Mesenchymal stem cell (in vitro differentiated cells and primary cell): Measurements from ENCODE around the gene OTOP3.

Source experiments
- DNase-seq: peaks from one replicate; pipeline ENCODE4 v3.0.0-alpha.2; 2013
- H2AFZ ChIP-seq: one replicate; pipeline ENCODE4 v1.6.1; 2013; ENCODE audit warnings: low read depth, mild to moderate bottlenecking, control low read depth, inconsistent platforms, low read length, moderate library complexity
- H2AK5ac ChIP-seq: 2 replicates; pipeline ENCODE4 v1.6.1; 2013; ENCODE audit warnings: low read length, moderate library complexity, mild to moderate bottlenecking, inconsistent platforms; ENCODE audit not compliant: severe bottlenecking
- H2BK120ac ChIP-seq: one replicate; pipeline ENCODE4 v1.6.1; 2013; ENCODE audit warnings: low read depth, mild to moderate bottlenecking, inconsistent platforms, low read length, moderate library complexity
- H2BK12ac ChIP-seq, 2 experiments: one replicate each; pipeline ENCODE4 v1.6.1; 2013; ENCODE audit warnings: inconsistent platforms in 2 of 2, low read length in 2 of 2, mild to moderate bottlenecking in 2 of 2, moderate library complexity in 2 of 2, control low read depth in 1 of 2
- H2BK15ac ChIP-seq: one replicate; pipeline ENCODE4 v1.6.1; 2013; ENCODE audit warnings: mild to moderate bottlenecking, low read depth, inconsistent platforms; ENCODE audit not compliant: poor library complexity, severe bottlenecking
- H2BK5ac ChIP-seq: 2 replicates; pipeline ENCODE4 v1.6.1; 2013; ENCODE audit warnings: low read depth, mild to moderate bottlenecking, low read length, control low read depth, inconsistent platforms; ENCODE audit not compliant: poor library complexity, severe bottlenecking
- H3K14ac ChIP-seq, 2 experiments: one replicate each; pipeline ENCODE4 v1.6.1; 2013; ENCODE audit warnings: inconsistent platforms in 2 of 2, low read length in 2 of 2, control low read depth in 1 of 2, mild to moderate bottlenecking in 1 of 2, moderate library complexity in 1 of 2
- H3K18ac ChIP-seq, 2 experiments: one replicate each; pipeline ENCODE4 v1.6.1; 2013; ENCODE audit warnings: inconsistent platforms in 2 of 2, low read length in 2 of 2, control low read depth in 1 of 2, low read depth in 1 of 2, mild to moderate bottlenecking in 1 of 2
- H3K23ac ChIP-seq, 2 experiments: one replicate each; pipeline ENCODE4 v1.6.1; 2013; ENCODE audit warnings: inconsistent platforms in 2 of 2, low read length in 2 of 2, mild to moderate bottlenecking in 2 of 2, moderate library complexity in 2 of 2, control low read depth in 1 of 2
- H3K27ac ChIP-seq: 2 replicates; pipeline ENCODE4 v1.5.1; 2013; ENCODE audit warnings: mild to moderate bottlenecking, moderate library complexity, low read length, control low read depth, inconsistent platforms; ENCODE audit not compliant: poor library complexity, severe bottlenecking
- H3K27me3 ChIP-seq, 2 experiments: 2 replicates each; pipeline versions ENCODE4 v1.6.1 to v1.7.0; 2013; ENCODE audit warnings: low read length in 2 of 2, mild to moderate bottlenecking in 2 of 2, moderate library complexity in 2 of 2, control low read depth in 1 of 2, inconsistent platforms in 1 of 2; ENCODE audit not compliant: control insufficient read depth in 1 of 2, insufficient read depth in 1 of 2
- H3K36me3 ChIP-seq, 2 experiments: 2 replicates each; pipeline versions ENCODE4 v1.6.1 to v1.7.0; 2013; ENCODE audit warnings: low read length in 2 of 2, control low read depth in 1 of 2, inconsistent platforms in 1 of 2, low read depth in 1 of 2, mild to moderate bottlenecking in 1 of 2; ENCODE audit not compliant: insufficient read depth in 2 of 2, control insufficient read depth in 1 of 2
- H3K4ac ChIP-seq, 2 experiments: one replicate each; pipeline ENCODE4 v1.6.1; 2013; ENCODE audit warnings: inconsistent platforms in 2 of 2, low read length in 2 of 2, mild to moderate bottlenecking in 2 of 2, moderate library complexity in 2 of 2, control low read depth in 1 of 2, low read depth in 1 of 2
- H3K4me1 ChIP-seq: 2 replicates; pipeline ENCODE4 v1.6.1; 2013; ENCODE audit warnings: low read depth, low read length, control low read depth; ENCODE audit not compliant: control insufficient read depth, insufficient read depth
- H3K4me2 ChIP-seq: 2 replicates; pipeline ENCODE4 v1.6.1; 2013; ENCODE audit warnings: low read length, mild to moderate bottlenecking, inconsistent platforms; ENCODE audit not compliant: poor library complexity, severe bottlenecking
- H3K4me3 ChIP-seq, 2 experiments: 2 replicates each; pipeline versions ENCODE4 v1.5.1 to v1.7.0; 2013; ENCODE audit warnings: low read length in 2 of 2, mild to moderate bottlenecking in 2 of 2, control low read depth in 1 of 2, low read depth in 1 of 2; ENCODE audit not compliant: insufficient read depth in 1 of 2
- H3K79me1 ChIP-seq: replicated peaks from 2 replicates; pipeline ENCODE4 v1.6.1; 2013; ENCODE audit warnings: mild to moderate bottlenecking, control low read depth, low read length, inconsistent platforms; ENCODE audit not compliant: poor library complexity, severe bottlenecking
- H3K9ac ChIP-seq: 2 replicates; pipeline ENCODE4 v1.7.0; 2013; ENCODE audit warnings: mild to moderate bottlenecking, low read length, moderate library complexity
- H3K9me3 ChIP-seq: 2 replicates; pipeline ENCODE4 v1.7.0; 2013; ENCODE audit warnings: mild to moderate bottlenecking, low read length; ENCODE audit not compliant: control insufficient read depth
- H4K8ac ChIP-seq: one replicate; pipeline ENCODE4 v1.6.1; 2013; ENCODE audit warnings: inconsistent platforms, mild to moderate bottlenecking, low read length, moderate library complexity
- H4K91ac ChIP-seq: one replicate; pipeline ENCODE4 v1.6.1; 2013; ENCODE audit warnings: mild to moderate bottlenecking, low read length, inconsistent platforms
- WGBS: methylation state at CpG from one replicate; pipeline ENCODE4 v1.1.7; 2013; ENCODE audit warnings: mixed read lengths; 5-methylcytosine and 5-hydroxymethylcytosine counted together

OTOP3 gene

DNA sequence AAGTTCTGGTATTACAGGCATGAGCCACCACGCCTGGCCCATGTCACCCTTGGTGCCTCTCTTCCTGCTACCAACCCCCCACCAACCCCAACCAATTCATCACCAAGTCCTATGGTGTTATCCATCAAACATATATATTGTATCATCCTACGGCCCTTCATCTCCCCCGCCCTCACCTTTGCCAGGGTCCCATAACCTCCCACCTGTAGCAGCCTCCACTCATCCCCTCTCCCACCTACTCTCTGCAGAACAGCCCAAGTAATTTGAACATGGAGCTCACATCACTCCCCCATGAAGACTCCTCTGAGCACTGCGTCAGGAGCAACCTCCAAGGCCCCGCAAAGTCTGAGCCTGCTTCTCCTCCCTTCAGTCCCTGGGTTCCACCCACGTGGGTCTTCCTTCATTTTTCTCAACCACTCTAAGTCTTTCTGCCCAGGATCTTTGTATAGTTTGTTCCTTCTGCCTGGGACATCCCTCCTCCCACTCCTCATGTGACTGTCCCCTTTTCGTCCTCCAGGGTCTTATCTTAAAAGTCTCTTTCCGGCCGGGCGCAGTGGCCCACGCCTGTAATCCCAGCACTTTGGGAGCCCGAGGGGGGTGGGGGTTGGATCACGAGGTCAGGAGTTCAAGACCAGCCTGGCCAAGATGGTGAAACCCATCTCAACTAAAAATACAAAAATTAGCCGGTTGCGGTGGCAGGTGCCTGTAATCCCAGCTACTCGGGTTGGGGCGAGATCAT, 43.9 kb downstream of the OTOP3 start:
- Histone ChIP-seq H3K4me3 (no peak overlapping the region), H3K4me2 (no peak overlapping the region), H4K8ac (no peak overlapping the region), H2AK5ac (no peak overlapping the region), H3K14ac (no peak overlapping the region), H3K36me3 (no peaks in the 10 kb centered on the region), H2AFZ (no peak overlapping the region), H2BK5ac (no peak overlapping the region), H3K4me1 (peaks cover 11% of the 10 kb centered on the region), H3K9ac (no peak overlapping the region), H3K27ac (no peak overlapping the region), H3K4ac (no peak overlapping the region), H2BK15ac (no peak overlapping the region), H3K9me3 (no peaks in the 10 kb centered on the region), H4K91ac (no peak overlapping the region), H3K79me1 (peaks cover 3% of the 10 kb centered on the region), H3K18ac (no peak overlapping the region), H2BK12ac (no peak overlapping the region), H3K27me3 (peaks cover 9 to 22% of the 10 kb centered on the region in 2 experiments), H3K23ac (no peak overlapping the region), H2BK120ac (no peak overlapping the region)
- DNase-seq = no peak
- 86% methylated on average over 17 of the region's 17 CpGs for WGBS

DNA sequence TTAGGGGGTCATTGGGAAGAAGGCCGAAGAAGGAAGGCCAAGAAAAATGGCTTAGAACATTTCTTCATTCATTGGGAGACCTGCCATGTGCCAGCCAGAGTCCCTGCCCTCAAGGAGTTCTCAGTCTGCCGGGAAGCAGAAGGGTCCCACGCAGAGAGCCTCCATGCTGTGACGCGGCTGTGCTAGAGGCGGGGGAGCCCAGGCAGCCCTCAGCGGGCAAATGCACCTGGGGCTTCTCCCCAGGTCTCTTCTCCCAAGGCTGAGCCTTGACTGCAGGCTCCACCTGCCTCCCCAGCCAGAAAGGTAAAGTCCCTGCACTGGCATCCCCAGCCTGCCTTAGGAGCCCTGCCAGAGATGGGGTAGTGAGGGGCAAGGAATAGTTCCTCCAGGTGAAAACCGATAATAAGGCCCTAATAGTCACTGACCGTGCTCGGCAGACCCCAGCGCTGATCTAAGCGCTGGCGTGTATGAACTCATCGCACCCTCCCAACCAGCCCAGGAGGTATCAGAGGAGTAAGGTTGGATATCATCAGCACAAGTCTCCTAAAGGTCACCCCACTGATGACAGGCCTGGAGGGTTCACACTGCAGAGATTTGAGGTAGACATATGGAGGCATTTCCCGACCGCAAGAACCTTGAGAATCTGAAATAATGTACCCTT, 45.8 kb downstream of the OTOP3 start:
- H2AFZ ChIP-seq = peak overlapping the region; percentile 99
- DNase-seq = no peak
- H3K9me3 ChIP-seq = no peaks in the 10 kb centered on the region
- peak overlapping the region; percentile 65 to 96 for H3K18ac ChIP-seq
- H2BK5ac ChIP-seq = no peak overlapping the region
- peak overlapping the region; percentile 18 to 54 for H2BK12ac ChIP-seq
- H3K27ac ChIP-seq = peak overlapping the region; percentile 28
- H3K4me2 ChIP-seq = peak overlapping the region; percentile 85
- no peak overlapping the region for H2BK120ac ChIP-seq
- peak overlapping the region; percentile 60 for H2AK5ac ChIP-seq
- H2BK15ac ChIP-seq = no peak overlapping the region
- no peaks in the 10 kb centered on the region for H3K36me3 ChIP-seq
- H3K79me1 ChIP-seq = peaks cover 8% of the 10 kb centered on the region
- H3K23ac ChIP-seq = peak overlapping the region in 1 of 2 experiments; percentile 32
- peaks cover 7 to 9% of the 10 kb centered on the region in 2 experiments for H3K27me3 ChIP-seq
- peak overlapping the region; percentile 83 for H4K8ac ChIP-seq
- peak overlapping the region; percentile 88 for H3K9ac ChIP-seq
- H3K14ac ChIP-seq = peak overlapping the region in 1 of 2 experiments; percentile 97
- WGBS = 85% methylated on average over 14 of the region's 16 CpGs
- H3K4me1 ChIP-seq = peaks cover 11% of the 10 kb centered on the region
- H3K4ac ChIP-seq = peak overlapping the region; percentile 19 to 93
- H4K91ac ChIP-seq = peak overlapping the region; percentile 59
- peak overlapping the region; percentile 73 to 89 for H3K4me3 ChIP-seq

DNA sequence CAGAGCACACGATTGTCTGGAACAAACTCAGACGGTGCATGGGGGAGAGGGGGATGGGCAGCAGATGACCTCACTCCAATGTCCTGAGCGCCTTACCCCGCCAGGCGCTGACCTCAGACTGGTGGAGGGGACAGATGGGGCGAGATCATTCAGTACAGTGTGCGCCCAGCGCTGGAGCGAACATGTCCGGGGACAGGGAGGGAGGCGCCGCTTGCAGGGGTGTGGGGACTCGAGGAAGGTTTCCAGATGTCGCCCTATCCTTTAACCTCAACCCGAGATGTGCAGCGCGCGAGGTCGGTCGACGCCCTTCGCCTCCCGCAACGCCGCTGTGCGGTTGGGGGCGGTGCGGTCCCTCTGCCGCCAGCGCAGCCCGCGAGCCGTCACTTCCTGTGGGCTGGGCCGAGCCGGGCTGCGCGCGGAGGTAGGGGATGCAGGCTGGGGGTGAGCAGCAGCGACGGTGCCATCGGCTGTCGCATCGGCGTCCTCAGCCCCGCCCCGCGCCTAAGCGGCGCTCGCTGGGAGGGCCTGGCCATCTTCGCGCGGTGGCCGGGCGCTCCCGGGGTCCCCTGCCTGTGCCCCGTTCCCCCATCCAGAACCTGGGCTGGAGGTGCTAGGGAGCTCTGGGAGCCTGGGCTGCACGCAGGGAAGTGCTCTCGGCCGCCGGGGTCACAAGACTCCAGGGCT, 46.4 kb downstream of the OTOP3 start:
- under 1% methylated on average over 57 of the region's 61 CpGs for WGBS
- Histone ChIP-seq H3K9me3 (no peaks in the 10 kb centered on the region), H4K8ac (peak overlapping the region; percentile 83), H2AK5ac (peak overlapping the region; percentile 60), H2BK120ac (no peak overlapping the region), H3K27ac (peak overlapping the region; percentile 28), H3K18ac (peak overlapping the region; percentile 65 to 96), H2BK5ac (no peak overlapping the region), H3K23ac (no peak overlapping the region), H4K91ac (peak overlapping the region; percentile 70), H3K4ac (peak overlapping the region; percentile 67 to 93), H2AFZ (peak overlapping the region; percentile 99), H3K4me1 (peaks cover 14% of the 10 kb centered on the region), H3K36me3 (no peaks in the 10 kb centered on the region), H2BK12ac (peak overlapping the region in 1 of 2 experiments; percentile 79), H3K4me3 (peak overlapping the region; percentile 73 to 89), H3K9ac (peak overlapping the region; percentile 88), H2BK15ac (peak overlapping the region; percentile 99), H3K79me1 (peaks cover 8% of the 10 kb centered on the region), H3K27me3 (peaks cover 7 to 9% of the 10 kb centered on the region in 2 experiments), H3K14ac (peak overlapping the region in 1 of 2 experiments; percentile 97), H3K4me2 (peak overlapping the region; percentile 85)
- DNase-seq = peak; percentile 78
